Activated CD4-positive, CD25-positive, alpha-beta regulatory T cell treated with anti-CD3 and anti-CD28 coated beads, Interleukin-2, amount 50 U/mL, for 24 hours (primary cell): ENCODE measurements around the gene HMGCLL1.

Experiments
- ATAC-seq, 2 donors: fragments of 150-1000 bp; cut with Tn5 transposase; one replicate each; pipeline ENCODE4 v1.10.0; 2021; ENCODE audit warnings: mild to moderate bottlenecking in 1 of 2, moderate library complexity in 1 of 2

Gene HMGCLL1

DNA sequence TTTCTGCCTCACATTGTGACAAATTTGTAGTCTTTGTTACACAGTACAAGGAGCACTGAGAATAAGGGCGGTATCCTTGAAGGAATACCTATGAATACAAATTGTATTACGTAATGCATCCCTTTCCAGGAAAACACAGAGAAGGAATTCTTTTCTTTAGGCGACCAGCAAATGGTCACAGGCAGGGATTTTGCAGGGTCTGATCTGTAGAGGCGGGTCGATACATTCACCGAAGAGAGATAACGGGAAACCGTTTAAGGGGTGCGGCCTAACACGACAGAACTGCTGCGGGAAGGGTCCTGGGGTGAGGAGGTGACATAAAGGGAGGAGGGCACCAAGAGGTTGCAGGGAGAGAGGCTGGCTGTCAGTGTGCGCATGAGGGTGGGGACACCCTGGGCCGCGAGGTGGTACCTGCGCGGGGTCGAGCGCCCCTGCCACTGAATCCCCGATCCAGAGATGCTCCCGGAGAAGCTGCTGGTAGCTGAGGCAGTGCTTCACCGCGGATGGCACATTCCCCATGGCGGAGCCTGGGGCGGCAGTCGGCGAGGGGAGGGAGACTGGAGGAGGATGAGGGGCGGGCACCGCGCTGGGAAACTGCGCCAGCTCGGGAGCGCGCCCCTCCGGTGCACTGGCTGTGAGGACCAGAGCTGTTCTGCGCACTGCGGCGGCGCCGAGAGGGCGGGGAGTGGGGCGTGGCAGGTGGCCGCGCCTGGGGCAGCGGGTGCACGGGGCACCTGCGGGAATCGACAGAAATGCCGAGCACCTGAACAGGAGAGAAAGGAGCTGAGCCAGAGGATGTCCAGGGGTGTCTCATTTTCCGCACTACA, at the start of gene HMGCLL1:
Gene HMGCLL1 (minus strand): TSS at position 656 of the 827 bp plus-strand sequence. CDS start 137 bp downstream, at position 519.
- ATAC-seq: no peak

DNA sequence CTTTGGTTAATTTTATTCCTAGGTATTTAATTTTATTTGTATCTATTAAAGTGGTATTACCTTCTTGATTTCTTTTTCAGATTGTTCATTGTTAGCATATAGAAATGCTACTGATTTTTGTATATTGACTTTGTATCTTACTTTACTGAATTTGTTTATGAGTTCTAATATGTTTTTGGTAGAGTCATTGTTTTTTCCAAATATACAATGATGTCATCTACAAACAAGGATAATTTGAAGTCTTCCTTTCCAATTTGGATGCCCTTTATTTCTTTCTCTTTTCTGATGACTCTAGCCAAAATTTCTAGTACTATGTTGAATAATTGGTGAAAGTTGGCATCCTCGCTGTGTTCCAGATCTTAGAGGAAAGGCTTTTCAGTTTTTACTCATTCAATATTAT, 43.0 kb upstream of the HMGCLL1 start:
- ATAC-seq: no peak

DNA sequence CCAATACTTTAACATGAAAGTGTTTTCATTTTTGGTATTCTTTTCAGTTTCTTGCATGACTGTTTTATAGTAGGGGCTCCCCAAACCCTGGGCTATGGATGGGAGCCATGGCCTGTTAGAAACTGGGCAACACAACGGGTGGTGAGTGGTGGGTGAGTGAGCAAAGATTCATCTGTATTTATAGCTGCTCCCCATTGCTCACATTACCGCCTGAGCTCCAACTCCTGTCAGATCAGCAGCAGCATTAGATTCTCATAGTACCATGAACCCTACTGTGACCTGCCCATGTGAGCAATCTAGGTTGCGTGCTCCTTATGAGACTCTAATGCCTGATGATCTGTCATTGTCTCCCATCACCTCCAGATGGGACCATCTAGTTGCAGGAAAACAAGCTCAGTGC, 42.3 kb upstream of the HMGCLL1 start:
- no peak for ATAC-seq

DNA sequence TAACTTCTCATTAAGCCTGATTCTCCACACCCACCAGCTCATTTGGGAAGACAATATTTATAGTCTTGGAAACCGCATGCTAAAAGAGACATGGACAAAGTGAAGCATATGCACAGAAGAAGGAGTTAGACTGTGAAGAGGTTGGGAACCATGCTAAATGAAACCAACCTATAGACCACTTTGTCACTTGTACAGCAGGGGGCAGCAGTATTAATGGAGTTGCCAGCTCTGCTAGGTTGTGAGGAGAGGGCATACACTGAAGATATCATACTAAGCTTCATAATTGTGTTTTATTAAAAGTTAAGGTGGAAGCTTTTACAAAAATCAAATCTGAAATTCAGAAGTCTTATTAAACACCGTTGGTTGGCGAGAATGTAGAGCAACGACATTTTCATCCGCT, 38.3 kb upstream of the HMGCLL1 start:
- no peak for ATAC-seq

DNA sequence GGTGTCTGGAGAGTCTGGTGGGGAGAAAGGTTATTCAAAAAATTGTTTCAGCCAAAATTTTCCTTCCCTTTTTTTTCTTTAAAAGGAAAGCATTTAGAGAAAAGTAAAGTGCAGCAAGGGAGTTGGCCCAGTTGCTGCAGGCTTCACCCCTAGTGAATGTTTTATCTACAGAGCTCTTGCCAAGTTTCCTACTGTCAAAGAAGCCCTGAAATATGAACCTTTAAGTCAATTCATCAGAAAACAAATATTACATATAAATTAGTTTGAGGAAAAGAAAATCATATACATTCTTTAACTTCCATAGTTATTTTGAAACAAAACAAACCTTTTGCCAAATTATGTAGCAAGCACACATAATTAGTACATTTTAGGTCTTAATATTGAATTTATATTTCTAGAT, 25.0 kb upstream of the HMGCLL1 start:
- ATAC-seq: no peak

DNA sequence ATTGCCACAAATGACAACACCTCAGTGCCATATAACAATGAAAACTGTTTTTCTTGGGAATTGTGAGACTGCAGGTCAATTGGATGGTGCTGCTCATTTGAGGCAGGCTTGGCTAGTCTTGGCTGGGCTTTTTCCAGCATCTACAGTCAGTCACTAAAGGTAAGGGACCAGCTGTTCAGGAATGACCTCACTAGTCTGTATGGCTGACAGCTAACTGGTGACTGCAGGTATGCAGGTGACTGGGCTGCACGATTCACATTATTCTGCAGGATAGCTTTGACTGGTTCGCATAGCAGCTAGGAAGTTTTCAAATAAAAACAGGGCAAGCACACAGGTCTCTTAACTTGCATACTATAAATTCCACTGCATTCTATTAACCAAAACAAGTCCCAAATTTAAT, 22.1 kb upstream of the HMGCLL1 start:
- no peak for ATAC-seq

DNA sequence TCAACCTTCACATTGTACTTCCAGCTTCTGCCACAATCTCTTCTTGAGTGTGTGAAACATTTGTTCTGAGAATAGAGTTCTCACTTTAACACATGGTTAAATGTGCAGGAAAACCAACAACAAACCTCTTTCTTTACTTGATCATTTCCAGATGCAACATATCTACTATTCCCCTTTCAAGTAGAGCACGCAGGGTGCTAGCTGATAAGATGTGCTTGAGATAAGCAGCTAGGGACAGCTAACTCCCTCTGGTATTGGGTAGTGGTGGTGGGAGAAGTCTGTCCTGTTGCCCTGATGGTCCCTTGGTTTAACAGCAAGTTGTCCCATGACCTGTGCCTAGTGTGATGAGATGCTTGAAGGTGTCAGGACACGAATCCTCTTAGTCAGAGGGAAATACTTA, 15.4 kb upstream of the HMGCLL1 start:
- ATAC-seq: no peak

DNA sequence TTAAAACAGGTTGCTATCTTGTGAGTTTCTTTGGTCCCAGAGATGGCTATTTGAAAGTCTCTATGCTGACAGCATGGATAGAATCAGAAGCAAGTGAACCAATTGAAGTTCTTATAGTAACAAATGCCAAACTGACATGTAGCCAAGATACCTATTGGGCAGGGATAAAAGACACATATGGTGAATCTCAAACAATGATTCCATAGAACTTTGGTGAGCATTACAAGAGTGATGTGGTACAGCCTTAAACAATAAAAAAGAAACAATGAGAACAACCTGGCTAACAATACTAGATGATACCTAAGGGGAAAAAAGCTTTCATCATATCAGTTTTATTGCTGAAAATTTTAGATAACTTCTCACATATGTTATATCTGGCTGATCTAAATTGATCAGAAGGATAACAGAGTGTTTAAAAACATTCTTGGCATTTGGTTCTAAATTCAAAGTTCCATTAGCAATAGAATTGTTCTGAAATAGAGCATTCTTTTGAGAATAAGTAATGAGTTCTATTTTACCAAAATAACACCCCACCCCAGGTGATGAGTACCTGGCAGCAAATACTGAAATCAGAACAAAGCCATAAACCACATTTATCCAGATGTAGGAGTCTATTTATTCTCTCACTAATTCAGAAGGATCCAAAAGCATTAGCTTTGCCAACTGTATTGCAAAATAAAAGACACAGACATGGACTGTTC, 5.8 kb upstream of the HMGCLL1 start:
- no peak for ATAC-seq

DNA sequence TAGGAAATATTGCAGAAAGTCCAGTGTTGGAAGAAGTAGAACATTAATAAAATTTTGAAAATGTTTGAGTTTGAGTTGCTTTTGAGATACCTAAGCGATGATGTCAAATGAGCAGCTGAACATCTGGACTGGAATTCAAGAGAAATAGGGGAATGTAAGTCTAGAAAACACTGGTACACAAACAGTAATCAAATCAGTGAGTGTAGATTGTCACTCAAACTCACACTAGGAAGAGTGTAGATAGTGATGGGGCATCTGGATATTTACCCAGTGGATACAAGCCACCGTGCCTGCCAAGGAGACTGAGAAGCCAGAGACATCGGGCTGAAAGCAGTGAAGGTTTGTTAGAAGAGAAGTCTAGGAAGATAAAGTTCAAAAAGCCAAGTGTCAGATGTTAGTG, 2.2 kb downstream of the HMGCLL1 start:
- ATAC-seq: no peak

DNA sequence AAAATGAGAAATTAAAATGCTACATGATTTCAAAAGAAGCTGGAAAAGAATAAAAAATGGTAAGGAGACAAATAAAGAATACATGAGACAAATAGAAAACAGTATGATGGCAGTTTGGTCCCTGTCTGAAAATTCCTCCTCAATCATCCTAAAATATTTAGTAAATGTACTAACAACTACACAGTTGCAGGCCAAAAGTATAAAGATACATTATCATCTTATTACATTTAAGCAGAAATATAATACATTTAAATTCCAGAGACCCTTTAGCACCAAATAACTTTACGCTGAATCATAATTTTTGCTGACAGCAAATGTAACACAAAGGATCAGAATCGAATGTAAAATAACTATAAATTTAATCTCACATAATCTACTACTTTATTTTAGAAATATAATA, 4.4 kb downstream of the HMGCLL1 start:
- ATAC-seq: no peak

DNA sequence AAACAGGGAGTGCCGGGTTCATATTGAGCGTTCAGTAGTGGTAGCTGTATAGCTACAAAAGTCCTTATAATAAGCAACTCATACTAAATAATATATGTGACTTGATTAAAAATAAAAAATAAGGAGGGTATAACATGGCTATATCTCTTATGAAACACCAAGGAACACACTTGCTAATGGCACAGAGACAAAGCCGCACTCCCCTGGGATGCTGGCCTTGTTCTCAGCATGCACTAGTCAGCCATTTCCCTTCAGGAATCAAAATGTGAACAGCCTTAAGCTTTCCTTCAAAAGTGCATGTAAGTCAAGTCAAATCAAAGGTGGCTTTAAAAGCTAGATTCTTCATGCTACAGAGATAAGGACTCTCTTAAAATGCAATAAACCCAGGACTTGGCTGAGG, 9.4 kb downstream of the HMGCLL1 start:
- no peak for ATAC-seq

DNA sequence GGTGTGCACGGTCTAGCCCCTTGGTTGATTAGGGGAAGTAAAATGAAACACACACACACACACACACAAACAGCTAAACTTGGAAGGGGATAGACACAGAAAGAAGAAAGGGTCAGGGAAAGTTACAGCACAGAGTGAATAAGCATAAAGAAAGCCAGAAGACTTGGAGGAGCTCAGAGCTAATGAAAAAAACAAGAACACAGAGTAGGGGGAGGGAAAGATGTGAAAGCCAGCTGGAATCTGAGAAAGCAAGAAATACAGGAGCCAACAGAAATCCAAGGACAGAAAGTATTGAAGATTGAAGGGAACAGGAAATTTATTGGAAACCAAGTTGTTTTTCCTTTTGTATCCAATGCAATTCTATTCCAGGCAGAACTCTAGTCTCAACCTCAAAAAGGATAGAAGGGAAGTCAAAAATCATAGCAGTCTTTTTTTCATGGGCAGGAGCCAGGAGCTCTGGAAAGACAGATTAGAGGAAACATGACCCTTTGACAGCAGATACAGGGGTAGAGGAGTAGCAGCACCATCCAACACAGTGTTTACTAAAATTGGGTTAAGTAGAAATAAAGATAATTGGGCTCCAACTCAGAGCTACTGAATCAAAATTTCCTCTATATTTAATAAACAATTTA, 10.1 kb downstream of the HMGCLL1 start:
- ATAC-seq: no peak

DNA sequence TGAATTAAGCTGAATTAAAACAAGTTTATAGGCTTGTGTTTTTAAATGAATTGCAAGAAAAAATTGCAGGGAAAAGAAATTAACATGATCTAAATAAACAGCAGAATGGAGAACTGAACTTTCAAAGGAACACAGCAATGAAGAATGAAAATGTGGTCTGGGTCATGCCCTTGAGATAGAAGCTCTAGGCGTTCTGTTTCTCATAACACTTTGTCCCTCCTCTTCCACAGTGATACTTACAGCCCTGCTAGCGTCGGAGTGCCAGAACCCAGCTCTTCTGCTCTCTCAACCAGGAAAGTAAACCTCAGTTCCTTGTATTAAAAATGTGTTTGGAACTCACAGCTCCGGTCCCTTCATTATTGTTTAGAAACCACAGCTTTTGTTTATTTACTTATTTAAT, 11.4 kb downstream of the HMGCLL1 start:
- no peak for ATAC-seq

DNA sequence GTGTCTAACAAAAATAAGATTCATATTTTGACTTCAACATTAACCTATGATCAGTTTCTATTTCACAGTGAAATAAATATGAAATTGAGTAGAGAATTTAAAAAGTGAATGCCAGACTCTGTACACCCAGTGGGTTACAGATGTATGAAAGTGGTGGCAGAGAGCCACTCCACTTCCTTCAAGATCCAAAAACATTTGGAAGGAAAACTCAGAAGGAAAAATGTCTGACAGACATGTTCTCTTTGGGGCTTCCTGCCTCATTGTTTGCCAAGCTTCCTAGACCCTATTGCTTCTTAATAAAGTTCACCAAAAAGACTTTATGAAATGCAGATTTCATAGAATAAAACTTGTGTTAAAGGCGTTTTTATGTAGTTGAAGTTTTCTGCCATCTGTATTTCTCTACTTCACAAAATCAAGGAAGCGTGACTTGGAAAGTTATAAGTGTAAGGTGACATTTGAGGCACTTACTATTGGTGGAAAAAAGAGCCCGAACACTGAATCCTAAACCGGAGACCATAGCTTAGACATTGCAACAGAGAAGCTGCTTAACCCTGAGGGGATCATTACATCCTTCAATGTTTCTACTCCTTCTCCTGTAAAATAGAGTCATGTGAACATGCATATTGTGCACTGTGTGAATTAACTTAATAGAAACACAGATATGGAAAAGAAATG, 12.8 kb downstream of the HMGCLL1 start:
- no peak for ATAC-seq

DNA sequence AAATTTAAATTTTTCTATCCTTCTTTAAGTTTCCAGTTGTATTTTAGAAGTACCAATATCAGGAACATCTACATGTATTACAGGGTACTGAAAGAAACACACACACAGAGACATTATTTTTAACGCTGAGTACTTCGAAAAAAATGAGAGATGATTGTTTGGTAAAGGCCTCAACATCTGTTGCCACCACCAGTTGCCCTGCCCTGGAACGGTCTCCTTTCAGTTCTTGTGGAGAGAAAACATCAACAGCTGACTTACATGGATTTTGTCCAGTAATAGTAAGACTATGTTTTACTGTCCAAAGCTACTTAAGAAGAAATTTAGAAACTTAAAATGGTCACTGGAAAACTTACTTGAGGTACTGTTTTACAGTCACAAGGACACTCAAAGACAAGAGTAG, 16.7 kb downstream of the HMGCLL1 start:
- ATAC-seq: no peak

DNA sequence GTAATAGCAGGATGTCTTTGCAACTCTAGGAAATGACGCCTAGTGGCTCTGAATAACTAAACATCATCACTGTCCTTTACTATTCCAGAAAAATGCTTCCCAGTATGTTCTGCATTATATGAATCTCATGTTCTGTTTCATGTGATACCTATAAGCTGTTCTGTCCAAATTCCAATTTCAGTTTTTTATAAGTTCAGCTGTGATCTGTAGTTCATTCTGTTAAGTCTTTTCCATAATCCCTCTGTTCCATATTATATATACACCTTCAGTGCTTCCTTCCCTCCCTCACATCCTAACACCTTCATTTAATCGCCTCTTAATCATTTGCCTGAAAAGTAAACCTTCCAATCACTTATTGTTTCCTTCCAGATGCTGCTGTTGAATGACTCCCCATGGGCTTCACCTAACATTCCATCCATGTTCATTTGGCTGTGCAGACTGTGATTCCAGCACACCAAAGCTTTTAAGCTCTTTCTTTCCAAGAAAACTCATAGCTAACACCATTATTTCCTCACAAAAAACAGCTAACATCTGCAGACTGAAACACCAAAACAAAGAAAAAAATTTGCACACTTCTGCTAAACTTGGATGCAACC, 18.6 kb downstream of the HMGCLL1 start:
- no peak for ATAC-seq

DNA sequence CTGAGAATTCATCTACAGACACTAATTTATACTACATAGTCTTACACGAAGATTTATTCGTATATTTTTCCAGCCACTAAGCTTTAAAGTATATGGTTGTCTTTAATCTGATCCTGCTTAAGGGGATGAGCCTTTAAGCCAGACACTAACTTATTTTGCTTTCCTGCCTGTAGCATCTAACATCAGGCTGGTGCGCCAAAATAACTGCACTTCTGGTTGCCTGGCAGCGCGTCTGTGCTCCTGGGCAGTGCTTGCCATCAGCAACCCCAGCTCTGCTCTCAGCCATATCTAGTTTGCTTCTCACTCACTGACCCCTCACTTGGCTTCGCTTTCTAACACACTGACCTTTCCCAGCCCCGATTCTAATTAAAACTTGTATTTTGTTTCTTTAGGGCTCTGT, 21.8 kb downstream of the HMGCLL1 start:
- ATAC-seq: no peak

DNA sequence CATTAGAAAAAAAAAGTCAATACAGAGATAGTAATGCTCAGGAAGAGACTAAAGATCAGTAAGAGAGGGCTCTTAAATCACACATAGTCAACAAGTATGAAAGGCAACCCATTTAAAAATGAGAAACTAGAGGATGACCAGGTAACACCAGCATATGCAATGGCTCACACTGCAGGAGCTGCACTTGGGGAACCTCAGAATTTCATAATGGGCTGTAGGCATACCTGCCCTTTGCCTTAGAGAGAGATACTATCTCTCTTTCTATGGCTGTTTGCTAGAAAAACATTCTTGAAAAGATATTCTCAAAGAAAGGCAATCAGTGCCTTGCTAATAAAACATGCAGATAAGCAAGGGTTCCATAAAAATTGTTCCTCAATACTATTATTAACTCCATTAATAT, 33.2 kb downstream of the HMGCLL1 start:
- no peak for ATAC-seq

DNA sequence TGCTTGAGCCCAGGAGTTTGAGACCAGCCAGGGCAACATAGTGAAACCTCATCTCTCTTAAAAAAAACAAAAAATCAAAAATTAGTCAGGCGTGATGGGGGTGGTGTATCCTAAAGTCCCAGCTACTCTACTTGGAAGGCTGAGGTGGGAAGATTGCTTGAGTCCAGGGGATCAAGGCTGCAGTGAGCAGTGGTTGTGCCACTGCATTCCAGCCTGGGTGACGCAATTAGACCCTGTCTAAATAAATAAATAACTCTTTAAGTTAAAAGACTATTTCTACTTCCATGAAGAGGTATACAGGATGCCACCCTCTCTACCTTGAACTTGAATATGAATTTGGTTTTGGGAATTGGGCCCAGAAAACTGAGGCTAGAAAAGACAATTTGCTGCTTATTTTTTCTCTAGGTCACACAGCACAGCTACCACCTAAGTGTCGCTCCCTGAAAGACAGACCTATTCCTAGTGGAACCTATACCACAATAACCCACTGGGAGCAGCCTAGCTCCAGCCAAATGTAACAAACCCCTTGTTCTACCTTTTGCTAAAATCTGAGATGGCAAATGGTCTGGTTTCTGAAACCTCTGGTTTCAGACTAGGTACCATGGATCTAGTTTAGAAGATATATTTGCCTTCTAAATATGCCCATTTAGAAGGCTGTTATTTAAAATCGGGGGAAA, 35.2 kb downstream of the HMGCLL1 start:
- ATAC-seq: no peak

DNA sequence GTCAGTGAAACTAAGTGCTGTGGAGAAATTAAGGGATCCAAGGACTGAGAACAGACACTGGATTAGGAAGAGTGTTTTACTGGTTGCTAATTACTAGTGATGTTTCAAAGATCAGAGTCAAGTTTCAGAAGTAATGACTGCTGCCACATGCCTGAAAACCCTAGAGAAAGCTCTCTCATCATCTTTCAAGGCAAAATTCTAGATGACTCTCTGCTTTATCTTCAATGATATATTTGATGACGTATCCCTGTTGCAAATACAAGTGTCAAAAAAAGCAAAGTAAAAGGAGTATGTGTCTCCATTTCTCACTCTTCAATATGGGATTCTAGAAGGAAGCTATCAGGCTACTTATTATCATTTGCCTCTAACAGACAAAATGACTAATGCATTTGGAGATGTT, 38.0 kb downstream of the HMGCLL1 start:
- no peak for ATAC-seq

DNA sequence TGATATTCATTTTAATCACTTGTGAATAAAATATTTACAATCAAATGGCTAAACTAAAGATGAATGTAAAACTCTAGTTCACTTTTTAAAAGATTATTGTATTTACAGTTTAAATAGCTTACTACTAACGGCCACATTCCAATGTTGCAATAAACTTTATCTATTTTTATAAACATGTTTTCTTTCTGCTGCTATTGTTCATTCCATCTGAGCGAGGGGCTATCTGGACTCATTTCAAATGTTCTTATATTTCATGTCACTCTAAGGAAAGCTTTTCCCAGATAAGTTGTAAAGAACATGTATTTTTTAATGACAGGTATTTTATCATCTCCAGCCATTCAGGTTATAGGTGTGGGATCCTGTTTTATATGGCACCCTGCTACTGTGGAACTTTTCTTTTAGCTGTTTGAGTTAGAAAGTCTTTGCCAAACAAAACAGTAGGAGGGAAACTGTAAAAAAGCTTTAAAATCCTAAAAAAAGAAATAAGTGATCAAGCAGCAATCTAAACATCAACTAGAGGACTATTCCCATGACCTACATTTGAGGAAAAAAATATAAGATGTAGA, 42.5 kb downstream of the HMGCLL1 start:
- no peak for ATAC-seq

DNA sequence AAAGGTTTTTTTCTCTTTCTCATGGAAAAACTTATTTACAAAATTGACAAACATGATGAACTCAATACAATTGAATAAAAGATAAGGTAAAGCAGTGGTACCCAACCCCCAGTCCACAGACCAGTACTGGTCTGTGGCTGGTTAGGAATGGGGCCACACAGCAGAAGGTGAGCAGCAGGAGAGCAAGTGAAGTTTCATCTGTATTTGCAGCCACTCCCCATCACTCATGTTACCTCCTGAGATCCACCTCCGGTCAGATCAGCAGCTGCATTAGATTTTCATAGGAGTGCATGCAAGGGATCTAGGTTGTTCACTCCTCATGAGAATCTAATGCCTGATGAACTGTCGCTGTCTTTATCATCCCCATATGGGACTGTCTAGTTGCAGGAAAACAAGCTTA, 47.5 kb downstream of the HMGCLL1 start:
- ATAC-seq: no peak
